ENCODE results near the gene TEKT1.
"Not testable (repeated sequence)": the region's sequence is repeated elsewhere in the genome, so short reads cannot be mapped to it uniquely, and the experiment has no call there.

The TEKT1 gene

DNA sequence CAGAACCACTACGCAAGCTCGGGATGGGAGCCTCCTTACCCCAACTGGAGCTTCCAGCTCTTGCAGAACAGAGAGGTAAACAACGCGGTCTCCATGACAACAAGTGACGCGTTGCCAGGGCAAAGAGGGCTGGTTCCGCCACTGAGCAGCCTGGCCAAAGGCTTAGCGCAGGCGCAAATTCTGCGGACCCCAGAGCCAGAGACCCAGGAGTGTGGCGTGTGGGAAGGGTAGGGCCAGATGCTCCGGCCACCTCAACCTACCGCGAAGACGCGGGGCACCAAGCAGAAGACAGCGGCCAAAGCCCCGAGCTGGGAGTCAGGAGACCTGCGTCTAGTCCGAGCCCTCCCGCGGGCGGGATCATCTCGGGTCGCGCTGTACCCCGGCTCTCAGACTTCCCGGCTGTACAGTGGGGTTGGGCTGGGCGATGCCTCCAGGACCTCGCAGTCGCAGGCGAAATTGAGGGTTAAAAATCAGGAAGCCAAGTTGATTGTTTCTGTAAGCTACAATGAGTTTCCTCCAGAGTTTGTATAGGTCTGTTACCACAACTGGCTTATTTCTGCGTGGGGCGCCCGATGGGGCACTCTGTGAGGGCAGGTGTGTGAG is at the start of gene TEKT1:
Gene TEKT1, minus strand, starts transcription at position 69 of the 603 bp plus-strand sequence. CDS start 1,353 bp downstream, outside the sequence.
- TF ChIP-seq, protein P1, sequence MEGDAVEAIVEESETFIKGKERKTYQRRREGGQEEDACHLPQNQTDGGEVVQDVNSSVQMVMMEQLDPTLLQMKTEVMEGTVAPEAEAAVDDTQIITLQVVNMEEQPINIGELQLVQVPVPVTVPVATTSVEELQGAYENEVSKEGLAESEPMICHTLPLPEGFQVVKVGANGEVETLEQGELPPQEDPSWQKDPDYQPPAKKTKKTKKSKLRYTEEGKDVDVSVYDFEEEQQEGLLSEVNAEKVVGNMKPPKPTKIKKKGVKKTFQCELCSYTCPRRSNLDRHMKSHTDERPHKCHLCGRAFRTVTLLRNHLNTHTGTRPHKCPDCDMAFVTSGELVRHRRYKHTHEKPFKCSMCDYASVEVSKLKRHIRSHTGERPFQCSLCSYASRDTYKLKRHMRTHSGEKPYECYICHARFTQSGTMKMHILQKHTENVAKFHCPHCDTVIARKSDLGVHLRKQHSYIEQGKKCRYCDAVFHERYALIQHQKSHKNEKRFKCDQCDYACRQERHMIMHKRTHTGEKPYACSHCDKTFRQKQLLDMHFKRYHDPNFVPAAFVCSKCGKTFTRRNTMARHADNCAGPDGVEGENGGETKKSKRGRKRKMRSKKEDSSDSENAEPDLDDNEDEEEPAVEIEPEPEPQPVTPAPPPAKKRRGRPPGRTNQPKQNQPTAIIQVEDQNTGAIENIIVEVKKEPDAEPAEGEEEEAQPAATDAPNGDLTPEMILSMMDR (IDR thresholded peaks at IDR 0.05; ENCODE audit: unreplicated experiment in 3 of 3): no peak
- Mint-ChIP-seq H3K27ac (no peak within 1 kb of the TSS), H3K36me3 (ENCODE audit: low read depth) (no peaks in the 10 kb centered on the region), H3K9me3 (no peaks in the 10 kb centered on the region), H3K4me3 (peak within 1 kb of the TSS; percentile 73 to 81 (median 79)), H3K27me3 (ENCODE audit: low read depth) (peaks cover 83% of the 10 kb centered on the region), H3K4me1 (no peaks in the 10 kb centered on the region)

DNA sequence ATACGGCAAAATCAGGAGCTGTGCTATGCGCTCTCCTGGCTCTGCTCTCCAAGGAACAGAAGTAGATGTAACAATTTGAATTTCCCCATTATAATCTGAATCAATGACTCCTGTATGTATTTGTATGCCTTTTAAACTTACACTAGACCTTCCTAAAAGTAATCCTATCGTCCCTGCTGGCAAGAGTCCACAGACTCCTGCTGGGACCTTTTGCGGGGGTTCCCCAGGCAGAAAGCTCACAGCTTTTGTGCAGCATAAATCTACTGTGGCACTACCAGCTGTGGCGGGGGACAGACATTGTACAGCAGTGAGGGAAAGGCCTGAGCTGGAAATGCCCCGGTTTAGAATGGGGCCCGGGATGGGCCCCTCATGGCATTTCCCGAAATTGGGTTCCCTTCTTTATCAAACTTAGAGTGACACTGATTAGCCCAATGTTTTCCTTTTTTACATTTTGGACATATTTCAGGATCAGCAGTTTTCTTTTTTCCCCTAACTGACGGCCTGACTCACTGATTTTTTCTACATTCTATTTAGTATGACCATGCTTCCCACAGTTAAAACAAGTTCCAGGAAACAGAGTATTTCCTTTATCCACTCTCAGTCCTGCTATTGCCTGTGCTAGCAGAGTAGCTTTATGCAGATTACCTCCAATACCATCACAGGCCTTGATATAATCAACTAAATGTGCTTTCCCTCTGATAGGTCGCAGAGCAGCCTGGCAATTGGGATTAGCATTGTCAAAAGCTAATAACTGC is 47.9 kb upstream of the TEKT1 start:
- H3K27ac Mint-ChIP-seq: peak overlapping the region in 1 of 3 experiments; percentile 26
- not testable (repeated sequence) for H3K36me3 Mint-ChIP-seq (ENCODE audit: low read depth); H3K4me3 Mint-ChIP-seq; H3K27me3 Mint-ChIP-seq (ENCODE audit: low read depth)
- H3K4me1 Mint-ChIP-seq: peaks cover 11% of the 10 kb centered on the region
- H3K9me3 Mint-ChIP-seq: peaks cover 23% of the 10 kb centered on the region

DNA sequence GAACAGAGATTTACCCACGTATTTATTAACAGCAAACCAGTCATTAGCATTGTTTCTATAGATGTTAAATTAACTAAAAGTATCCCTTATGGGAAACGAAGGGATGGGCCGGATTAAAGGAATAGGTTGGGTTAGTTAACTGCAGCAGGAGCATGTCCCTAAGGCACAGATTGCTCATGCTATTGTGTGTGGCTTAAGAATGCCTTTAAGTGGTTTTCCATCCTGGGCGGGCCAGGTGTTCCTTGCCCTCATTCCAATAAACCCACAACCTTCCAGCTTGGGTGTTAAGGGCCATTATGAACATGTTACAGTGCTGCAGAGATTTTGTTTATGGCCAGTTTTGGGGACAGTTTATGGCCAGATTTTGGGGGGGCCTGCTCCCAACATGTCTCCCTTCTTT is 43.7 kb upstream of the TEKT1 start:
- H3K36me3 Mint-ChIP-seq (ENCODE audit: low read depth); H3K27me3 Mint-ChIP-seq (ENCODE audit: low read depth); H3K4me3 Mint-ChIP-seq; H3K9me3 Mint-ChIP-seq; H3K27ac Mint-ChIP-seq: not testable (repeated sequence)
- H3K4me1 Mint-ChIP-seq: peaks cover 11% of the 10 kb centered on the region

DNA sequence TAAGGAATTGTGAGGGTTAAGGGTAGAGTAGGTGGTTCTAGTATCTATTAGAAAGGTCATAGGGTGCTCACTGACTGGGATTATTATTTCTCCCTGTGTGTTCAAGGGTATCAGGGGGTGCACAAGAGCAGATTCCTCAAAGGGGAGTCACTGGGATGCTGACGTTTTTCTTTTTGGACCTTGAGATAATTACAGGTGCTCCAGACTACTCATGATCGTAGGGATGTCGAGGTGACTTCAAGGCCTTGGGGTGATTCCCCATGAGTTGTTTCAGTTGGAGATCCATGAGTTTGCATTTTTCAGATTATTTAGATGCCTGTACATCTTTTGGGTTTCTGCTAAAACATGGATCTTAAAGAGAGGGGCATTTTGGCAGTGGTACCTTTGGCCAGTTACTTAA is 41.4 kb upstream of the TEKT1 start:
- H3K36me3 Mint-ChIP-seq (ENCODE audit: low read depth): no peaks in the 10 kb centered on the region
- H3K27me3 Mint-ChIP-seq (ENCODE audit: low read depth): peaks cover 5% of the 10 kb centered on the region
- no peaks in the 10 kb centered on the region for H3K4me1 Mint-ChIP-seq
- no peak overlapping the region for H3K27ac Mint-ChIP-seq
- no peak overlapping the region for H3K4me3 Mint-ChIP-seq
- H3K9me3 Mint-ChIP-seq: no peaks in the 10 kb centered on the region
- TF ChIP-seq, protein P1 (IDR thresholded peaks at IDR 0.05; ENCODE audit: unreplicated experiment in 3 of 3): no peak

DNA sequence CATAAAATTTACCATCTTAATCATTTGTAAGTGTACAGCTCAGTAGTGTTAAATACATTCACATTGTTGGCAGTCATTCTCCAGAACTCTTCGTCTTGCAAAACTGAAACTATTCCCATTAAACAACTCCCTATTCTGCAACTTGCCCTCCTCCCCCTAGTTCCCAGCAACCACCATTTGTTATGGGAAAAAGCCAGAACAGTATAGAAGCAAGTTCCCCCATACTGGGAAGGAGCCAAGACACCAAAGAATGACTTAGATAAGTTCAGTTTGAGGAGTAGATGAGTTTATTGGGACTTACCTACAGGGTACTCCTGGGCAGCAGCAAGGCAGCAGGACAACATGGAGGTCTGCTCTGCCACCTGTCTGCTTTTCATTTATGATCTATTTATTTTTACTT is 39.3 kb upstream of the TEKT1 start:
- no peaks in the 10 kb centered on the region for H3K9me3 Mint-ChIP-seq
- peaks cover 9% of the 10 kb centered on the region for H3K27me3 Mint-ChIP-seq (ENCODE audit: low read depth)
- no peak overlapping the region for H3K27ac Mint-ChIP-seq
- H3K4me3 Mint-ChIP-seq: no peak overlapping the region
- H3K36me3 Mint-ChIP-seq (ENCODE audit: low read depth): no peaks in the 10 kb centered on the region
- H3K4me1 Mint-ChIP-seq: no peaks in the 10 kb centered on the region
- TF ChIP-seq, protein P1 (IDR thresholded peaks at IDR 0.05; ENCODE audit: unreplicated experiment in 3 of 3): no peak

DNA sequence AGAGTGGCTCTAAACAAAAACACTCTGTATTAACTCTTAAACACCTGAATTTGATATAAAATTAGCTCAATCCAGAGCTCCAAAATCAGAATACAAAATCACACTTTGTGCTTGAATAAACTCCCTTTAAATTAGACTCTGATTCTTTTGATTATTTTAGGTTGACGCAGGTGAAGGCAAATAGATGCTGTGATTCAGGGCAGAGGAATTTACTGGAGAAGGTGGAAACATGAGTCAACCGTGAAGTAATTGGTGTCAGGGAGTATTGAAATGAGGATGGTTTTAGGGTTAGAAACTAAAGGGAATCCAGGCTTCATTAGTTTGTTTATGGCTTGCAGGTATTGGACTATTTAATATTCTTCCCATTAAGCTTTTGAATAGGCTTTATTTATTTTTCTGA is 37.1 kb upstream of the TEKT1 start:
- Mint-ChIP-seq H3K4me3 (no peak overlapping the region), H3K27me3 (ENCODE audit: low read depth) (peaks cover 9% of the 10 kb centered on the region), H3K9me3 (no peaks in the 10 kb centered on the region), H3K4me1 (no peaks in the 10 kb centered on the region), H3K27ac (no peak overlapping the region), H3K36me3 (ENCODE audit: low read depth) (no peaks in the 10 kb centered on the region)
- TF ChIP-seq, protein P1 (IDR thresholded peaks at IDR 0.05; ENCODE audit: unreplicated experiment in 3 of 3): no peak

DNA sequence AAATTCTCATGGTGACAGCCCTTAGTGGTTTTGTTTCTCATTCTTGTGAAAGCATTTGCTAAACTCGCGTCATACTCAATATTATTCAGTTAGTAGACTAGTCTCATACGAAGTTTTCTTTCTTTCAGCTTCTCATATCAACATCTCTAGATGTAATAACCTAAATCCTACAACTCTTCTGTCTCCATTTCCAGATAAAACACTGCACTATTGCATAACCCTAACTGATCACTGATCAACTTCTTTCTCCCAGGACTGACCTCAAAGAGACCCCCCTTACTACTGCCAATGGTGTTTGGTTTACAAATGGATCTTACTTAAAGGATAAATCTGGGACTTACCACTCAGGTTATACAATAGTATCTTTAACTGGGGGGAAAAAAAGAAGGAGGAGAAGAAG is 36.3 kb upstream of the TEKT1 start:
- TF ChIP-seq, protein P1 (IDR thresholded peaks at IDR 0.05; ENCODE audit: unreplicated experiment in 3 of 3): no peak
- Mint-ChIP-seq H3K9me3 (no peaks in the 10 kb centered on the region), H3K4me1 (no peaks in the 10 kb centered on the region), H3K4me3 (no peak overlapping the region), H3K27me3 (ENCODE audit: low read depth) (peaks cover 15% of the 10 kb centered on the region), H3K36me3 (ENCODE audit: low read depth) (no peaks in the 10 kb centered on the region), H3K27ac (no peak overlapping the region)

Measured in nephron (organoid).